Panc1 (cell line): ENCODE measurements around the gene CFAP141. TPM values are rescaled to one million over a fixed set of nuclear protein-coding genes. Genes with fewer than 3 reads are reported as not detected.

Experiments used
- ATAC-seq: fragments of 200-7000 bp; cut with Tn5 transposase; 2 replicates; pipeline ENCODE4 v1.9.1; 2020; ENCODE audit warnings: mild to moderate bottlenecking, moderate library complexity
- BruUV-seq: library from RNA; stranded (reverse); fragments of 400-500 nt; replicated peaks from 2 replicates; lab custom pipeline; 2021; lab: Mats Ljungman, UMichigan
- CTCF ChIA-PET: fragments of 300-600 bp; sonication (Branson Sonifier 250); formaldehyde crosslinking; loops from one replicate; lab custom pipeline; 2022; ENCODE audit warnings: antibody characterized with exemption; lab: Charles Lee
- POLR2A ChIA-PET: fragments of 300-600 bp; sonication (Branson Sonifier 250); formaldehyde crosslinking; loops from one replicate; lab custom pipeline; 2022; ENCODE audit warnings: antibody characterized with exemption; lab: Charles Lee
- DNase-seq: peaks from one replicate; pipeline ENCODE4 v3.0.0-alpha.2; 2010; ENCODE audit warnings: low read depth, low spot score
- H3K27ac ChIP-seq: 2 replicates; pipeline ENCODE4 v1.5.1; 2011; ENCODE audit warnings: mild to moderate bottlenecking, low read length, inconsistent platforms
- H3K27me3 ChIP-seq: fragments of 200-500 bp; sonication (Bioruptor generic); 2 replicates; pipeline ENCODE4 v1.6.0; 2014; ENCODE audit warnings: low read length, inconsistent platforms; ENCODE audit not compliant: control insufficient read depth, insufficient read depth
- H3K36me3 ChIP-seq: fragments of 200-500 bp; sonication (Bioruptor generic); 2 replicates; pipeline ENCODE4 v1.5.1; 2014; ENCODE audit warnings: inconsistent platforms, mild to moderate bottlenecking, low read length, moderate library complexity; ENCODE audit not compliant: control insufficient read depth, insufficient read depth
- H3K4me1 ChIP-seq: 2 replicates; pipeline ENCODE4 v1.5.1; 2011; ENCODE audit warnings: inconsistent platforms, mild to moderate bottlenecking, low read length, moderate library complexity; ENCODE audit not compliant: control insufficient read depth, insufficient read depth
- H3K4me3 ChIP-seq, 2 experiments: 2 replicates each; pipeline ENCODE4 v1.5.1; 2011 to 2012; ENCODE audit warnings: low read depth in 2 of 2, low read length in 2 of 2, mild to moderate bottlenecking in 2 of 2, inconsistent platforms in 1 of 2, moderate library complexity in 1 of 2
- H3K9me3 ChIP-seq: fragments of 200-500 bp; sonication (Bioruptor generic); 2 replicates; pipeline ENCODE4 v1.5.1; 2014; ENCODE audit warnings: low read depth, mild to moderate bottlenecking, inconsistent platforms, low read length, moderate library complexity; ENCODE audit not compliant: control insufficient read depth, insufficient read depth
- CTCF ChIP-seq: fragments of 450-650 bp; IDR thresholded peaks from 2 replicates; pipeline ENCODE4 v1.5.1; 2017; ENCODE audit warnings: mild to moderate bottlenecking
- POLR2AphosphoS5 ChIP-seq: IDR thresholded peaks from 2 replicates; pipeline ENCODE4 v1.6.1; 2012; ENCODE audit warnings: mild to moderate bottlenecking, low read depth, low read length, moderate library complexity
- REST ChIP-seq, 2 experiments: IDR thresholded peaks; 2 replicates each; pipeline ENCODE4 v1.6.1; 2011 to 2012; ENCODE audit warnings: low read depth in 2 of 2, control low read depth in 1 of 2, low read length in 1 of 2, mild to moderate bottlenecking in 1 of 2, moderate library complexity in 1 of 2; ENCODE audit not compliant: insufficient read depth in 1 of 2
- SIN3A ChIP-seq: IDR thresholded peaks from 2 replicates; pipeline ENCODE4 v1.6.1; 2012; ENCODE audit warnings: low read depth, mild to moderate bottlenecking, low read length, moderate library complexity, borderline replicate concordance; ENCODE audit not compliant: insufficient read depth
- TCF7L2 ChIP-seq: IDR thresholded peaks from 2 replicates; pipeline ENCODE4 v1.6.1; 2011; ENCODE audit warnings: mild to moderate bottlenecking, low read depth, low read length, inconsistent platforms
- in situ Hi-C: cut with HindIII; loops from 2 replicates; pipeline ENCODE4 v1.10.0; 2016; ENCODE audit warnings: low sequenced_read_pairs, low pct_unique_long_range_greater_than_20kb
- intact Hi-C: fragments of 100-400 bp; cut with micrococcal nuclease; formaldehyde crosslinking; loops from one replicate; pipeline ENCODE4 v1.10.0; 2022; ENCODE audit not compliant: unreplicated experiment
- total RNA-seq: library from RNA; stranded (reverse); gene quantifications from one replicate; pipeline ENCODE4 v1.2.1, GENCODE V29; 2021; ENCODE audit not compliant: unreplicated experiment

The CFAP141 gene
- total RNA-seq, 1 experiment from 2014 or later, result not detected

- H3K4me1 ChIP-seq, result peaks cover 19% of the 10 kb centered on the region
- ATAC-seq (no peak), DNase-seq (no peak)
- POLR2A ChIA-PET, result no interaction called here
- no TSS peak for BruUV-seq
- no peak overlapping the region for H3K27ac ChIP-seq
- intact Hi-C loops, result no loop called here
- peaks cover 23% of the 10 kb centered on the region for H3K36me3 ChIP-seq
- CTCF ChIA-PET, result no interaction called here
- no peaks in the 10 kb centered on the region for H3K27me3 ChIP-seq
- no peak overlapping the region for H3K4me3 ChIP-seq
- in situ Hi-C loops, result no loop called here
- H3K9me3 ChIP-seq, result no peaks in the 10 kb centered on the region
- TF ChIP-seq CTCF (no peak), REST (IDR thresholded peaks at IDR 0.05; ENCODE audit: insufficient read depth in 1 of 2, low read depth in 2 of 2, low read length in 1 of 2) (no peak), POLR2AphosphoS5 (no peak), TCF7L2 (no peak), SIN3A (no peak)
Measured at GRCh38 chr1:154225370-154225769, 19.2 kb upstream of the CFAP141 start.

GRCh38 chr1:154223621-154224020 lies 17.5 kb upstream of the CFAP141 start:
- DNase-seq (no peak), ATAC-seq (no peak)
- Histone ChIP-seq H3K4me1 (peaks cover 24% of the 10 kb centered on the region), H3K36me3 (peaks cover 35% of the 10 kb centered on the region), H3K4me3 (no peak overlapping the region), H3K9me3 (no peaks in the 10 kb centered on the region), H3K27ac (no peak overlapping the region; the same call in 1 of the 2 replicates), H3K27me3 (no peaks in the 10 kb centered on the region)
- POLR2A ChIA-PET, result no interaction called here
- TF ChIP-seq CTCF (no peak), REST (IDR thresholded peaks at IDR 0.05; ENCODE audit: insufficient read depth in 1 of 2, low read depth in 2 of 2, low read length in 1 of 2) (no peak), TCF7L2 (no peak), POLR2AphosphoS5 (no peak), SIN3A (no peak)
- intact Hi-C loops (no loop called here), in situ Hi-C loops (no loop called here)
- CTCF ChIA-PET, result no interaction called here
- BruUV-seq, result no TSS peak
